Fibroblast of mammary gland (primary cell): Measurements from ENCODE around the gene FHOD3.

Experiments
- DNase-seq: peaks from one replicate; pipeline ENCODE4 v3.0.0-alpha.2; 2010; ENCODE audit warnings: low read depth
- H3K4me3 ChIP-seq: 2 replicates; pipeline ENCODE4 v1.5.1; 2011; ENCODE audit warnings: low read depth, mild to moderate bottlenecking, low read length, moderate library complexity; ENCODE audit not compliant: control insufficient read depth
- TF ChIP-seq, protein P1 (sequence below): conservative IDR thresholded peaks from 2 replicates; pipeline ENCODE4 v1.5.1; 2011; ENCODE audit warnings: low read depth, low read length, inconsistent platforms; ENCODE audit not compliant: control insufficient read depth, insufficient read depth

The FHOD3 gene

DNA sequence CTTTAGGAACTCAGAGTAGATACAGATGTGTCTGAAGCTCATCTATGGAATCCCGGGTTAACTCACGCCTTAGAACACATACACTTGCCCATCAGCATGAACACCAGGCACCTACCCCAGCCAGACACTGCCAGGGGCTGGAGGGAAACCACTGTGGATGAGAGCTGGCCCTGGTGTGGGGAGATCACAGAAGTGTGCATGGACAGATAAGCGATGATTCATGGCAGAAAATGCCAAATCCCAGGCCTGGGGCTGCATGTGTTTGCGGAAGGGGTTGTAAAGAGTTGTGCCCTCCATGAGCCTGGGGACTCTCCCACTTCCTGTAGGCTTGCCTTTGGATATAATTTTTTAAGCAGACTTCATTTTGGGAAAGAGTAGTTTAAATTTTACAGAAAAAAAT is 193.4 kb downstream of the FHOD3 start:
- H3K4me3 ChIP-seq: no peak overlapping the region
- DNase-seq: no peak
- TF ChIP-seq, protein P1, sequence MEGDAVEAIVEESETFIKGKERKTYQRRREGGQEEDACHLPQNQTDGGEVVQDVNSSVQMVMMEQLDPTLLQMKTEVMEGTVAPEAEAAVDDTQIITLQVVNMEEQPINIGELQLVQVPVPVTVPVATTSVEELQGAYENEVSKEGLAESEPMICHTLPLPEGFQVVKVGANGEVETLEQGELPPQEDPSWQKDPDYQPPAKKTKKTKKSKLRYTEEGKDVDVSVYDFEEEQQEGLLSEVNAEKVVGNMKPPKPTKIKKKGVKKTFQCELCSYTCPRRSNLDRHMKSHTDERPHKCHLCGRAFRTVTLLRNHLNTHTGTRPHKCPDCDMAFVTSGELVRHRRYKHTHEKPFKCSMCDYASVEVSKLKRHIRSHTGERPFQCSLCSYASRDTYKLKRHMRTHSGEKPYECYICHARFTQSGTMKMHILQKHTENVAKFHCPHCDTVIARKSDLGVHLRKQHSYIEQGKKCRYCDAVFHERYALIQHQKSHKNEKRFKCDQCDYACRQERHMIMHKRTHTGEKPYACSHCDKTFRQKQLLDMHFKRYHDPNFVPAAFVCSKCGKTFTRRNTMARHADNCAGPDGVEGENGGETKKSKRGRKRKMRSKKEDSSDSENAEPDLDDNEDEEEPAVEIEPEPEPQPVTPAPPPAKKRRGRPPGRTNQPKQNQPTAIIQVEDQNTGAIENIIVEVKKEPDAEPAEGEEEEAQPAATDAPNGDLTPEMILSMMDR: no peak

DNA sequence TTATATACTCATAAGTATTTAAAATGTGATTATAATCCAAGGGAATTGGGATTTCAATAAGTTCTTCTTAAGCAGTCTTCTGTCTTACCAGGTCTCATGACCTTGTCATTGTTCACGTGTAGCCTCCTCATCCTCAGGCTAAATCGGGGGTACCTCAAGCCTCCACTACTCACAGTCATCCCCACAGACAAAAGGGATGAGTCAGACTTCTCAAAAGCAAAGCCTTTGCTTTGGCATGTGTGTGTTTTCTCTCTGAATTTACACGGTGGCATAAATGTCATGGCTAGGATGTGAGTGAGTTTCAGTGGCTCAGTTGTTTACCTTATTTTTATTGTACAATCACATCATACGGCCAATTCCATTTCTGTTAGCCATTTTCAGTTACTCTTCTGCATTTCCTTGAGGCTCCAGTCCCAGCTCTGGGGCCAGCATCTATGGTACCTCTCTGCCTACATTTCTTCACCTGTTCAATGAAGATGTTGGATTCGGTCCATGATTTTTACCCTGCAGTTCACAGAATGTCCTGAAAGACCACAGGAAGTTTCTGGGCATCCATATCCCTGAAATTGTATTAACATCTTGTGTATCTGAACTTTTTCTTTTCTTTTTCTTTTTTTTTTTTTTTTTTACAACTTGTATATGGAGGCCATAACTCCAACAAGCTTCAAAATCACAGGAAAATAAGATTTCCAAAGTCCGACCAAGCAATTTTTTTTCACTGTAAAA is 195.3 kb downstream of the FHOD3 start:
- no peak overlapping the region for H3K4me3 ChIP-seq

GRCh38 chr18:36493349-36494159 is 196.0 kb downstream of the FHOD3 start:
- TF ChIP-seq, protein P1: no peak
- no peak overlapping the region for H3K4me3 ChIP-seq

More for the DNA sequence above, 195.3 kb downstream of the FHOD3 start:
- TF ChIP-seq, protein P1: no peak
- DNase-seq: no peak

DNA sequence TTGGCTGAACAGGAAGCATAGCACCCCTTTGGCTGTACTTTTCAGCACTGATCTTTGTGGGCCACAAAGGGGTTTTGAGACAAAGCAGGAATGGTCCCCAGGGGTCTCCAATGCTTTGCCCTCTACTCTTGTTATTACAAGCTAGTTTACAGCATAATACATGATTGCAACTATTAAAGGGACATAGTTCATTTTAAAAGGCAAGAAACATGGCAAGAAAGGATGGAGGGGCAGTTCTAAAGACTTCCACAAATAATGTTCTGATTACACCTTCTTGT is 196.6 kb downstream of the FHOD3 start:
- TF ChIP-seq, protein P1: no peak

More at GRCh38 chr18:36493349-36494159, 196.0 kb downstream of the FHOD3 start:
- peak; percentile 62 for DNase-seq

GRCh38 chr18:36496022-36496421 is 198.5 kb downstream of the FHOD3 start:
- H3K4me3 ChIP-seq: no peak overlapping the region
- TF ChIP-seq, protein P1: no peak
- no peak for DNase-seq

More for the DNA sequence above, 196.6 kb downstream of the FHOD3 start:
- no peak overlapping the region for H3K4me3 ChIP-seq
- no peak for DNase-seq

DNA sequence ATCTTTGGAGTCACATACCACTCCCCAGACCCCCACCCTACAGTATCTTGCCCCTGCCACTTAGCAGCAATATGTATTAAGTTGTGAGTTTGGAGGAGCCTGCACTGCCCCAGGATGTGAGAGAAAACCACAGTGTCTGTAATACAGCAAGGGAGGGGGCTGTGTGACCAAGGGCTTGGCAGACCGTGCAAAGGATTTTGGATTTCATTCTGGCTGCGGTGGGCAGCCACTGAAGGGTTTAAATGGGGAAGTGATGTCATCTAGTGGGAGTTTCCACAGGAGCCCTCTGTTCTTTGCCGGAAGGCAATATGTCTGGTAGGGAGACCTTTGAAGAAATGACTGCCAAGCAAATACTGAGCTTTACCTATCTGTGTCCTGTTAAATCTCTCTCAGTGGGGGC is 202.4 kb downstream of the FHOD3 start:
- no peak for DNase-seq
- H3K4me3 ChIP-seq: no peak overlapping the region
- TF ChIP-seq, protein P1: no peak
